H7 (cell line): ENCODE measurements around the gene SDK1. TPM values are rescaled to one million over a fixed set of nuclear protein-coding genes. Genes with fewer than 3 reads are reported as not detected.
A peak's percentile ranks its signal among the peaks of the same experiment; 100 is the strongest.
"Not testable (repeated sequence)": the region's sequence is repeated elsewhere in the genome, so short reads cannot be mapped to it uniquely, and the experiment has no call there.

Experiments
- DNase-seq: peaks from one replicate; pipeline ENCODE4 v3.0.0; 2012
- H3K27me3 ChIP-seq: 2 replicates; pipeline ENCODE4 v1.6.0; 2011; ENCODE audit warnings: mild to moderate bottlenecking, low read length; ENCODE audit not compliant: control insufficient read depth, insufficient read depth
- H3K36me3 ChIP-seq: replicated peaks from 2 replicates; pipeline ENCODE4 v1.5.1; 2011; ENCODE audit warnings: low read length; ENCODE audit not compliant: control insufficient read depth, insufficient read depth
- H3K4me3 ChIP-seq: 2 replicates; pipeline ENCODE4 v1.5.1; 2011; ENCODE audit warnings: low read depth, mild to moderate bottlenecking, control low read depth, low read length, moderate library complexity; ENCODE audit not compliant: insufficient read depth
- total RNA-seq: library from RNA; depleted of rRNA; stranded (reverse); fragments of >200 nt; shearing (Covaris generic); gene quantifications from 2 replicates; pipeline ENCODE4 v1.2.3, GENCODE V29; 2014

SDK1 gene
- total RNA-seq, 1 experiment from 2014 or later = 2.4 TPM

DNA sequence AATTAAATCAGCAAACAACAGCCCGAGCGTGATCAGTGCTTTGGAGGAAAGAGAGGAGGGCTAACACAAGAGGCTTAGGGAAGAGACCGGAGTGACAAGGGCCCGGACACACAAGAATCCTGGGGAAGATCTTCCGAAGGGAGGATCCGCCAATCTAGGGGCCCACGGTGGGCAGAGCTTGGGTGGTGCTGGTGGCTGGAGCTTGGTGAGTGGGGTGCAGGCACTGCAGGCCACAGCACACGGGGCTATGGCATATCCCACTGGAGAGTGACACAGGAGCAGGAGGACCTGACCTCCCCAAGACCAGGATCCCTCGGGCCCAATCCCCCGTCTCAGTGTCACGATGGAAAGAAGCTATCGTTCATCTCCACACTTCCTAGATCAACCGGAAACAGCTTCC, 909.8 kb downstream of the SDK1 start:
- Histone ChIP-seq H3K27me3 (no peaks in the 10 kb centered on the region), H3K4me3 (no peak overlapping the region), H3K36me3 (no peaks in the 10 kb centered on the region)
- peak; percentile 26 for DNase-seq

DNA sequence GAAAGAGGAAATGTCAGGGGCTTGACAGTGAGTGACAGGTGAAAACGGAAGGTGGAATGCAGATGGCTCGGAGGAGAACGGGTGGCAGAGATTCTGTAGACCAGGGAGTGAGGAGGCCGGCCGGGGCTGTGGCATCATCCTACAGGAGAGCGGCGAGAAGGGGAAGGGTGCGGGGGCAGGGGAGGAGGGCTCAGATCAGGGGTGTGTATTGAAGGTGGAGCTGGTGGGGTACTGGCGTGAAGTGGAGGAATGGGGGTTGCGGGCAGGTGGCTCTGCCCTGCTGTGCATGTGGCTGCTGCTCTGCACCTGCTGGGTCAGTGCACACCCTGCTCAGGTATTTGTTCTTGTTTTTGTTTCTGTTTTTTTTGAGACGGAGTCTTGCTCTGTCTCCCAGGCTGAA, 910.2 kb downstream of the SDK1 start:
- no peaks in the 10 kb centered on the region for H3K27me3 ChIP-seq
- DNase-seq = no peak
- H3K4me3 ChIP-seq = no peak overlapping the region
- no peaks in the 10 kb centered on the region for H3K36me3 ChIP-seq

DNA sequence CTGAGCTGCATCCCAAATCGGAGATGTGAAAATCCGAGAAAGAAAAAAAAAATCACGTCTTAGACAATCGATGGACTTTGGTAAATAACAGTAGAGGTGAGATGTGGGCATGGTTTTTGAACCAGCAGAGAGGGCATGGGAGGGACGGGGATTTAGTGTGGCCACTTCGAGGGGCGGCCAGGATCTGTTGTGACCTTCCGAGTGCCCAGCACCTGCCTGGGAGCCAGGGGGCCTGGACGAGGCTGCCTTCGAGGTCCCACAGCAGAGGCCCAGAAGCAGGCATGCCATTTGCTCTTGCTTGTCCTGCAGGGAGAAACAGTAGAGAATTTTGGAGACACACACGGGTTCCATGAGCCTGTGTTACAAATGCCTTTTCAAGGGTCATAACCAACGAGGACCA, 911.3 kb downstream of the SDK1 start:
- peak; percentile 23 for DNase-seq
- no peak overlapping the region for H3K4me3 ChIP-seq
- H3K36me3 ChIP-seq = no peaks in the 10 kb centered on the region
- no peaks in the 10 kb centered on the region for H3K27me3 ChIP-seq

DNA sequence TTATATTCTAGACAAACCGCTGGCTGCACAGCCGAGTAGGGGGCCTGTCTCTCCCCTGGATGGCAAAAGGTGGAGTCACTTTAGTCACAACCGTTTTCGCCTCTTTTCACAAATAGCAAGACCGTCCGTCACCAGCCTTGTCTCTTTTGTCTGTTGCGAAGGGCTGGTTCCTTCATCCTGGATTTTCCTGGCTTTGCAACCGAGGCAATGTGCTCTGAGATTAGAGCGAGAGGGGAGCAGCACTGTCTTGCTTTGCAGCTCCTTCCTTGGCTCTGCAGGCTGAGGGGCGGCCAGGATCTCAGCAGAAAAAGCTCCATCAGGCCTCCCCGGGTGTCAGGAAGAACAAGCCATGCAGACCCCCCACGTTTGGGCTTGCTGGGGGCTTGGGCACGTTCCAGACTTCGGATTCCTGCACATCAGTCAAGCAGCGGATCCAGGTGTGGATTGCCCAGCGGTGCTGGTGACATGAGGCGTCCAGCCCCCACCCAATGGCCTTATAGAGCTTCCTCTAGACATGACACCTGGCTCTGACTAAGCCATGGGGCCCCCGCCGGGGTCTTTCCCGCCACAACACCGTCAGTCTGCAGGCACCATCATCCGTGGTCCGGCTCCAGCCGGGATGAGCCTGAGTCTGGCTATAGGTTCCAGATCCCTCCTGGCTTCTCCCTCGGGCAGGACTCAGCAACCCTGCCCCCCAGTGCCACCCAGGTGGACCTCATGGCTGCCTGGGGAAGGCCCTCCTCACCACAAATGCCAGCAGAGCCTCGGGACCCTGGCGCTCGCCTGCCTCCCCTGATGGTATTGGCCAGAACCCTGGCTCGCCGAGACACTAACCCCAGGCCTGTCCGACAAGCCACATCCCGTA, 913.5 kb downstream of the SDK1 start:
- no peak overlapping the region for H3K4me3 ChIP-seq
- no peak for DNase-seq
- no peaks in the 10 kb centered on the region for H3K27me3 ChIP-seq
- no peaks in the 10 kb centered on the region for H3K36me3 ChIP-seq

DNA sequence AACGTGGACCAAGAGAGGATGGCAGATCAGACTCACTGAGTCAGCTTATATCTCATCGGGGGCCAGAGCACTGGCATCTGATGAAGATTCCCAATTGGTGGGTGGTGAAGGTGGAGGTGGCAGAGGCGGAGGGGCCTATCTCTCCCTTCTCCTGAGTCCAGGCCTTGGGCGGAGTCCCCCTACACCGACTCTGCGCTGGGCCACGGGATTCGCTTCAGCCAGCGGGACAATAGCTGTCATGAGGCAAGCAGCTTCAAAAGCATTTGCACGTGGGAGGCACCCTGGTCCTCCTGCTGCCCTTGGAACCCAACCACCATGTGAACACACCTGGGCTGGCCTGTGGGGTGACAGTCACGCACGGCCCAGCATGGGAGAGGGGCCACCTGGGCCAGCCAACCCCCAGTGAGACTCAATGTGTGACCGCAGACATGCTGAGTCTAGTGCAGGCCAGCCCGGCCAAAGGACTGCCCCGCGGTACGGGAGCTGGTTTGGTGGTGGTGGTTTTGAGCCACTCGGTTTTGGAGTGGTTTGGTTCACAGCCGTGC, 914.2 kb downstream of the SDK1 start:
- Histone ChIP-seq H3K4me3 (no peak overlapping the region), H3K36me3 (no peaks in the 10 kb centered on the region), H3K27me3 (no peaks in the 10 kb centered on the region)
- no peak for DNase-seq

DNA sequence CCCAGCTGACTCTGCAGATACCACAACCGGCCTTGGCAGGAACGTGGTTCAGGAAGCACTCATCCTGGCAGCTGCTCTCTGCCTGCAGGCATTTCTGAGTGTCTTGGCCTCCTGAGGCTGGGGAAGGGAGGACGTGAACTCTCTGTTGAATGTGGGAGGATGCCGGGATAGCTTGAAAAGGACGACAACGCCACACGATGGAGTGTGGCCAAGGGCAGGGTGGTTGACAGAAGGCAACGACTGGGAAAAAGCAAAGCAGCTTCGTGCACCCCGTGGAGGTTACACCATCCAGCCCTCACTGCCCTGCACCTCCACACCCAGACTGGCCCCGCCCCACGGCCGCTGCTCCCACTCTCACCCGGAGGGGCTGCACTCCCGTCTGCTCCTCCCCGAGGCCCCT, 915.0 kb downstream of the SDK1 start:
- H3K27me3 ChIP-seq = no peaks in the 10 kb centered on the region
- H3K36me3 ChIP-seq = no peaks in the 10 kb centered on the region
- no peak for DNase-seq
- H3K4me3 ChIP-seq = no peak overlapping the region

DNA sequence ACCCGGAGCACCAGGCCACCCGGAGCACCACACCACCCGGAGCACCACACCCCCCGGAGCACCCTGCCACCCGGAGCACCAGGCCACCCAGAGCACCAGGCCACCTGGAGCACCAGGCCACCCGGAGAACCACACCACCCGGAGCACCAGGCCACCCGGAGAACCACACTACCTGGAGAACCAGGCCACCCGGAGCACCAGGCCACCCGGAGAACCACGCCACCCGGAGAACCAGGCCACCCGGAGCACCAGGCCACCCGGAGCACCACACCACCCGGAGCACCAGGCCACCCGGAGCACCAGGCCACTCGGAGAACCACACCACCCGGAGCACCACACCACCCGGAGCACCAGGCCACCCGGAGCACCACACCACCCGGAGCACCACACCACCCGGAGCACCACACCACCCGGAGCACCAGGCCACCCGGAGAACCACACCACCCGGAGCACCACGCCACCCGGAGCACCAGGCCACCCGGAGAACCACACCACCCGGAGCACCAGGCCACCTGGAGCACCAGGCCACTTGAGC, 916.1 kb downstream of the SDK1 start:
- H3K4me3 ChIP-seq, H3K36me3 ChIP-seq, H3K27me3 ChIP-seq, DNase-seq: not testable (repeated sequence)

DNA sequence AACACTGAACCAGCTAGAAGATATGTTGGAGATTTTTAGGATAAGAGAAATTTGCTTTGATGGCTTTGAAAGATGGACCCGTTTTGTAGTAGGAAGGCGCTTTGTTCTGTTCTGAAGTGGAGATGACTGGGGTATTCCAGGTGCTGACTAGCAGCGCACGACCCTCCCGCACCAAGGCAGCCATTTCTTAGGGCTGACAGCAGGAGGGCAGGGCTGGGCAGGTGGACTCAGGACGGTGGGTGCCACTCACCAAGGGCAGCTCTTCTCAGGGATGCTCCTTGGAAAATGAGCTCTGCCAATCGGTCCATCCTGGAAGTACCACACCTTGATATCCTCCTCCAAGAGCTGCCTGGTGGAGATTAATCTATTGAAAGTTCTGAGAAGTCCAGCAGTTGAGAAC, 917.4 kb downstream of the SDK1 start:
- Histone ChIP-seq H3K27me3 (no peaks in the 10 kb centered on the region), H3K36me3 (no peaks in the 10 kb centered on the region), H3K4me3 (no peak overlapping the region)
- DNase-seq = peak; percentile 26

DNA sequence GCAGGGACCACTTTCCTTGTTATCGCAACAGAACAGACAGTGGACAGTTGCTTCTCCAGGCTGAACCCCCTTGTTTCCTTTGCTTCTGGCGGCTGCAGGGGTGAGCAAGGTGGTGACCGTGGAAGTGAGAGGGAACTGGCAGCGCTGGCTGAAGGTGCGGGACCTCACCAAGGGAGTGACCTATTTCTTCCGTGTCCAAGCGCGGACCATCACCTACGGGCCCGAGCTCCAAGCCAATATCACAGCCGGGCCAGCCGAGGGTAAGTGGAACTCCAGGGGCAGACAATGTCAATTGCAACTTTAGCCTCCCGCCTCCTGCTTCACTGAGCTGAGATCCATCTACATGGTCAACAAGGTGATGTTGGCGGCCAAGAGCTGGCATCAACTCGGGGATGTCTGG, 919.0 kb downstream of the SDK1 start:
- H3K4me3 ChIP-seq = no peak overlapping the region

DNA sequence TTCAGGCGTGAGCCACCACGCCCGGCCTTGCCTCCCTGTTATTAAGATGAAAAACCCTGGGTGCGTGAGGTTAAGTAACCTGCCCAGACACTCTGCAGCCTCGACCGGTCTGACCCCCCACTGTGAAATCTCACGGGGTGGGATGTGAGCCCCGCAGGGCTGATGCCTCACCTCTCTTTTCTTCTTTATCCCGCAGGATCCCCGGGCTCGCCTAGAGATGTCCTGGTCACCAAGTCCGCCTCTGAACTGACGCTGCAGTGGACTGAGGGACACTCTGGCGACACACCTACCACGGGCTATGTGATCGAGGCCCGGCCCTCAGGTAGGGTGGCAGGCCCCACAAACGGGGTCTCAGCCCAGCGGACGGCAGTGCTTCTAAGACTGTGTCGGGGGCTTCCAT, 920.0 kb downstream of the SDK1 start:
- DNase-seq = no peak
- H3K36me3 ChIP-seq = no peaks in the 10 kb centered on the region
- no peak overlapping the region for H3K4me3 ChIP-seq
- no peaks in the 10 kb centered on the region for H3K27me3 ChIP-seq

More for the DNA sequence above, 919.0 kb downstream of the SDK1 start:
- DNase-seq = no peak
- Histone ChIP-seq H3K27me3 (no peaks in the 10 kb centered on the region), H3K36me3 (no peaks in the 10 kb centered on the region)

DNA sequence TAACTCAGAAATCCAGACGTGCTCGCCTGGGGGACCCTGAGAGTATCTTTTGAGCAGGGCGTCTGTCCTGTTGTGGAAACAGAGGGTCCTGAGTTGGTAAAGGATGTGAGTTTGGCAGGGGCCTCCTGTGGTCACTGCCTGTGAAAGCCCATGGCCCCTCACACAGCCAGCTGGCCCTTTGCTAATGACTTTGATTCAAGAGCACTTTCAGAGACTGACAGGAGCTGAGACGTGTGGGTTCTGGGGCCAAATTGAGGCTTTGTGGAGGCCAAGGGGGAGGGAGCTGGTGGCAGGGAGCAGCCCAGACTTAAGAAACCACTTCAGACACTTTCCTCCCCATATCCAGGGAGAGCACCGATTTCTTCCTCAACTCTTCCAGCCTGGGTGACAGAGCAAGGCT, 921.6 kb downstream of the SDK1 start:
- Histone ChIP-seq H3K27me3 (no peaks in the 10 kb centered on the region), H3K36me3 (no peaks in the 10 kb centered on the region), H3K4me3 (no peak overlapping the region)
- no peak for DNase-seq

DNA sequence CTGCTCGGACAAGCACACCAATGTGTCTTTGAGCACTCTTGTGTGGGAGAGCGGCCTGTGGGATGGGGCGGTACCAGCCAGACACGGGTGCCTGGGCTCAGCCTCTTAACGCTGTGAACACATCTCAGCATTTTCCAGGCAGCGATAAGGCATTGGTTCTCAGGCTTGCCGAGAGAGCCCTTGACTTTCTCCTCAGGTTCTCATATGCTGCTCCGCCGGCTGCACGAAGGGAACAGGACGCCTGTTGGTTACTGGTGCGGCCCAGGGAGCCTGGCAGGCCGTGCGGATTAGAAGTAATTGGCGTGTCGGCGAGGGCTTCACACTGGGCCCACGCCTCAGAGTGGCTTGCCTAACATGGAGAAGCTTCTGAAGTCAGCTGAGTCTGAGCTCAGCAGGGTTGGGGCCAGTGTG, 924.3 kb downstream of the SDK1 start:
- no peak for DNase-seq
- H3K4me3 ChIP-seq = no peak overlapping the region
- no peaks in the 10 kb centered on the region for H3K36me3 ChIP-seq
- no peaks in the 10 kb centered on the region for H3K27me3 ChIP-seq

DNA sequence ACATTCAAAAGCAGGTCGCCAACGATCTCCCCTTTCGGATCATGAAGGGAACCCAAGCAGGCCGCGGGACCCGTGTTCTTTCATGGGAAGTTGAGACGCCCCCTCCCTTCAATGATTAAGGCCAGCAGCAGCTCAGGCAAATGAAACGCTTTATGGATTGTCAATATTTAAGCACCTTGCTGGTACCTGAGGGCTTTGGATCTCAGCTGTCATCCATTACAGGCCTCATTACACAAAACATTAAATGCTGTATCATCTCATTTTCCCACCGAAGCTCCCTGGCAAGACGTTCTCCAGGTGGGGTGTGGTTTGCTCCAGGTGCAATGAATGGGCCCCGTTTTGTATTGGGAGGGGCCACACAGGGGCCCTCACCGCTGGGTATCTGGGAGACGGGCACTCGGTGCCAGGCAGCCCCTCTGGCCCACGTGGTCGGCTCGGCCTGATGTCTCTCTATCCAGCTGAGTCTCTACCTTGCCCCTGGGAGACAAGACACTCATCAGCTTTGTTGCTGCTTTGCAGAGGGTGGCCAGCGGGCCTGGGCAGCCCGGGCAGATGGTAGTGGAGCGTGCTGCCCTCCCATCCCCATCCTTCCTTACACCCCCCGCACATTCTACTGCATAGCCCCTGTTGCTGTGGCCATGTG, 925.0 kb downstream of the SDK1 start:
- H3K27me3 ChIP-seq = no peaks in the 10 kb centered on the region
- no peak overlapping the region for H3K4me3 ChIP-seq
- no peak for DNase-seq
- no peaks in the 10 kb centered on the region for H3K36me3 ChIP-seq

DNA sequence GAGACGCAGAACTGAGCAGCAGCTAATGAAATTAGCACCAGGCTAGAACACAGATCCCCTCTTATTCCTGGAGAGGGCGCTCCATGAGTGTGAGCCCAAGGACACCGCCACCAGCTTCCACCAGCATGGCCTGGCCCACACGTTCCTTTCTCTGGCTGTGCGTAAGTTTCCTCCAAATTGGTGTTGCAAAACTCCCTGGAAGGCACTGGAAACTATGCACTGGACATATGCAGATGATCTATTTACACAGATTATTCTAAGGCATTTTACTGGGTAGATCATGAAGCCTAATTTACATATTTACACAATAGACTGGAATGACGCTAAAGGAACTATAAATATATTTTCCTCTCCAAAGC, 925.5 kb downstream of the SDK1 start:
- H3K27me3 ChIP-seq = no peaks in the 10 kb centered on the region
- no peaks in the 10 kb centered on the region for H3K36me3 ChIP-seq
- no peak overlapping the region for H3K4me3 ChIP-seq
- DNase-seq = peak; percentile 87
